ENCODE data around the gene CACNA2D3.

Gene CACNA2D3

DNA sequence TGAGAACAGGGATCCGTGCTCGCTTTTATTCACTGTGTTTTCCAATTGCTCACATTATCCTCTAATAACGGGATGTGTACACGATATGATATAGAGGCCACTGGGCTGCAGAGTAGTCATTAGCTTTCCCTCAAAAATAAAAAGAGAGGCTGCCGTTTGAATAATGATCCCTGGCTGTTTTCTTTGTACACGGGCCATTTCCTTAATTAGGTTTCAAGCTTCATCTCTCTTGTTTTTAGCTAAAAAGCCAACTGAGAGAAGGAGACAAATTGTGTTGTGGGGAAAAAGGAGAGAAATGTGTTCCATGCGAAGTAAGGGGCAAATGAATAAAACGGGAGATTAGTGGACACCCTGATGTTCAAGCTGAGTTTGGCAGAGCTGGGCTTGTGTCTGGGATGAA is 174.2 kb downstream of the CACNA2D3 start:
- DNase-seq, result no peak

DNA sequence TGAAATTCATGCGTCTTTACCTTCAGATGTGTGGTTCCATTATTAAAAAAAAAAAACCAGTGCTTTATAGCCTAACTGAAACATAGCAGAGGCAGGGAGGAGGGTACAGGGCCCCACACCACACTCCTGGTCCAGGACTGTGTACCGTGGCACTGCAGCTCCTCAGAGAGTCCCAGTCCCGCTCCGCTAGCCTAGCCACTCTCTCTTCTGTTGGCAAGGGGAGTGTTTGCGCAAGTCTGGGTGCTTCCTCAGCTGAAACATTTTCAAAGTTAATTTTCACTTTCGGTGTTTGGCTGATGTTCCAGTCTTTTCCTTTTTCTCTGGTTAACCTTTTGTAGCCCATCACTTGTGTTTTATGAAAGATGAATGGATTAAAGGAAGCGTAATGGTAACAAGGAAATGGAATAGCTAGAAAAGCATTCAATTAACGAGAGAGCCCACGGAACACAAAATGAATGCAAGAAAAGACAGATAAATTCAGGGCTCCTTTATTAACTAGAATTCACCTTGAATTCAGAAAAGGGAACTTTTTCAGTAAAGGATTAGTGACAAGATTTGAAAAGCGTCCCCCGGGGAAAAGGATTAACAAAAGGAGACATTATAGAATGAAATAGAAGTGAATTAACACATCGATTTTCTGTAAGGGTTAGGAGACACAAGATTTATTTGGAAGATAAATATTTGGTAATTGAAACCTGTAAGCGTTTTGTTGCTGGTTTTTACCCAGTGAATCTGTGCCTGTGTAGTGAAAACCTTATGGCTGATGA is 177.0 kb downstream of the CACNA2D3 start:
- DNase-seq, result no peak

DNA sequence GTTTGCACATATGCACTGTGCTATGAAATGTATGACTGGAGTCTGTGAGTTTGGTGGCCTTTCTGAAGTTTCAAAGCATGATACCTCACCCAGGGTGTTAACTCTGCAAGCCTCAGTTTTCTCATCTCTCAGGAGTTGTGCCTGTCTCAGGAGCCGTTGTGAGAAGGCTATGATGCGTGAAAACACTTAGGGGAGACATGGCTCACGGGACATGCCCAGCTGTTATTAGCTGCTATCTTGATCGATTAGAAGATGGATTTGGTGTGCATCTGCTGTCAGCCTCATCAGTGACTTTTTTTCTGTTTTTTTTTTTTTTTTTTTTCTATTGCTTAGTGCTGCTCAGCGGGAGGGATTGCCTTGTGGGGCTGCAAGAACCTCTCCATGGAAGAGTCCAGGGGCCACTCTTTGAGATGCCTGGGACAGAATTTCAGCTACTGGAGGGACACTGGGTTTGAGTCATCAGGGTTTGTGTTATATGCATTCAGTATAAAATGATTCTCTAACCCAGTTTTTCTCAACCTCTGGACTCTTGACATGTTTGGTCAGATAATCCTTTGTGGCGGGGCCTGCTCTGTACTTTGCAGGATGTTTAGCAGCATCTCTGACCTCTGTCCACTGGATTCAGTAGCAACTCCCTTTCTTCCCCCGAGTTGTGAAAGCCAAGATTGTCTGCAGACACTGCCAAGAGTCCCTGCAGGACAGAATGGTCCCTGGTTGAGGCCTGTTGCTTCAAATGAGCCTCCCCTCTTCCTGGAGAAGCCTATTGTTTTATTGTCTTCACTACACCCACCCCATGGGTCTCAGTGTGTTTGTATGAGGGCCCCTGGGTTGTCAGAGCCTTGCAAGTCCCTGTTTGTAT is 181.4 kb downstream of the CACNA2D3 start:
- no peak for DNase-seq

DNA sequence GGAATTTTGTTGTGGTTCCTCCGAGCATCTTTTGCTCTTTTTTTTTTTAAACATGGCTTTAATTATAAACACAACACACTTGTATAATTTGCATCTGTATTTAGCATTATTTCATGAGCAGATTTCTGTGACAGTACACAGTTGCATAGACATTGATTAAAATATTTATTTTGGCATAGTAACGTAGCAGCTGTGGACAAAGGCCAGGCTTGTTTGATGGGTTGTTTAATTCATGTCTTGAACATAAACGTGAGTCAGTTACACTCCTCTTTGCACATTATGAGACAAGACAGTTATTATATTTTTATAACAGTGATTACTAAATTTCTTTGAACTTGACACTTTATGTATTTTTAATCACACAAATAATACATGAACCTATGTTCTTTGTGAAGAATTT is 182.5 kb downstream of the CACNA2D3 start:
- no peak for DNase-seq

DNA sequence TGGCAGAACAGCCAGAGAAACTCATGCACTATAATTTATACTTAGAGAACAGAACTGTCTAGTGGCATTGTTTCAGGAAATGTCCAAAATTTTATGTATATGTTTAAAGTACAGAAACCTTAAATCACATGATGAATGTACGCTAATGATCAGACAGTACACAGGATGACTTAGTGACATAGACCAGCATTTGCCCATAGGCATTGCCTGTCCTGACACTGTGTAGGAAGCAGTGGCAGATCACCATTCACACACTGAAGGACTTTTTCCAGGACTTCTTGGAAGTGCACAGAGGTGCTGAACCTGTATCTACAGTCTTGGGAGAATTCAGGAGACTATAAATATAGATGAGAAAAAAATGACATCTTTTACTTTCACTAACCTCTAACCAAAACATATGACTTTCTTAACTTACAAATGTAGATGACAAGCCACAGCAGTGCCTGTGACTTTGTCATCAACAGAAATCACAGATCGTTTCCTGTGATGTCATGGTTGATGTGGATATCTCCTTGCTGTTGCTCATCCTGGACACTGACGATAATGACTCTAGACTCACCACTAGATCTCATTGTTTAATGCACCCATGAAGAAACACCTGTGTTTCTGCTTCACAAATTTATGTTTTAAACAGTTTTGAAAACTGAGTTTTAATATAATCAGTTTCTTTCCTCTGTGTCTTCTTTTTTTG is 183.2 kb downstream of the CACNA2D3 start:
- no peak for DNase-seq

DNA sequence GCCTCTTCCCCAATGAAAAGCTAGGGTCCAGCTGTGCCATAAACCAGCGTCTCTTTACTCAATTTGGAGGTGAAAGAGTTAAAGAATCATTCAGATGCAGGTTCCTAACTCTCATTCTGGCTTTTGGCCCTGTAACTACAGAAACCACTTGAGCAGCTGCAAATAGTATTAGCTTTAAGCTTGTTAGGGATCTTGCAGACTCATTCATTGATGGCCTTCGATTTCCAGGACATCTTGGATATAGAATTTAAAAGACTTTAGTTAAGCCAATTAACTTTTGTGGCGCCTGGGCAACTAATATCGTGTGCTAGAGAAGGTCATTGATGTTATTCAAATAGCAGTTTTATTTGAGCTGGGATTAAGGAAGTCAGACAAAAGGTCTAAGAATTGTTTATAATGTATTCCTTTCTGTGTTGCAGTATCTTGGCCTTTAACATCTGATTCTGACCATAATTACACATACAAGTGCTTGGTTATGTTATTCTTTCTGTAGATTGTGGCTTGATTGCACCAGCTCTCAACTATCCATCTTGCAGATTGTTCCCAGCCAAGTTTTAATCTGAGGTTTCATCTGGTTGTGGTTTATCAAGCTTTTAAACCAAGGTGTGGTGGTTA is 185.3 kb downstream of the CACNA2D3 start:
- no peak for DNase-seq

DNA sequence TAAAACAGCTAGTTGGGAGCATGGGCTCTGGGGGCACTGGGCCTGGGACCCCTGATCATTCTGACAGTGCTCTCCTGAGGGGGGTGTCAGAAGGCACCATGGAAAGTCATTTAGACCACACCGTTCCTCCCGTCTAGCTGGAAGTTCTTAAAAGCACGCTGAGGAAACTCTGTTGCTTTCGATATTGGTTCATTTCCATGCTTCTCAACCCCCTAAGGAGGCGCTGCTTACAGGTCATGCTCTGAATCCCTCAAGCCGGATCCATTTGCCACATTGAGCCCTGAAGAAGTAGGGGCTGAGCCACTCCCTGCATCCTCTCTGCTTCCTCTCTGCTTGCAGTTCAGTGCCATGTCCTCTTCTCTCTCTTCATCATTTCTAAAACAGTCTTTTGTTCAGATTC is 187.2 kb downstream of the CACNA2D3 start:
- no peak for DNase-seq

DNA sequence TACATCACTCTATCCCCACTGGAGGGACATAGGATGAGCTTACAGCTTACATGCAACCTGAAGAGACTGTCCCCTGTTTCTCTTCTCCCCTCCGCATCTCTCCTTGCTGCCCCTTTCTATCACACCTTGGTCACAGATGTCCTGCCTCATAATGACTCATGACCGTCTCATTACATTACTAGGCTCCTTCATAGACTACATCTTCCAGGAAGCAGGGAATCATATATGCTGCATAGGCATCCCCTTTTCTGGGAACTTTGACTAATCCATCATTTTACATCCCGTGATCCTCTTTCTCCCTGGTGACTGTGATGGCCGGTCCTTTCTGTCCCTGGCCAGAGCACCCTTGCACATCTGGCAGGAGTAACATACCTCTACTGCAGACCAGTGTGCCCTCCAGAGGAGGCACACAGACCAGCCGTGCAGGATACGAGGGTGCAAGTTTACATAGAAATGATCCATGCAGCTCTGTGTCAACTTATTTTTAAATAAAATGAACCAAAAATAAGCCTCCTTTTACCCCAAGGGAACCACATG is 188.9 kb downstream of the CACNA2D3 start:
- no peak for DNase-seq

DNA sequence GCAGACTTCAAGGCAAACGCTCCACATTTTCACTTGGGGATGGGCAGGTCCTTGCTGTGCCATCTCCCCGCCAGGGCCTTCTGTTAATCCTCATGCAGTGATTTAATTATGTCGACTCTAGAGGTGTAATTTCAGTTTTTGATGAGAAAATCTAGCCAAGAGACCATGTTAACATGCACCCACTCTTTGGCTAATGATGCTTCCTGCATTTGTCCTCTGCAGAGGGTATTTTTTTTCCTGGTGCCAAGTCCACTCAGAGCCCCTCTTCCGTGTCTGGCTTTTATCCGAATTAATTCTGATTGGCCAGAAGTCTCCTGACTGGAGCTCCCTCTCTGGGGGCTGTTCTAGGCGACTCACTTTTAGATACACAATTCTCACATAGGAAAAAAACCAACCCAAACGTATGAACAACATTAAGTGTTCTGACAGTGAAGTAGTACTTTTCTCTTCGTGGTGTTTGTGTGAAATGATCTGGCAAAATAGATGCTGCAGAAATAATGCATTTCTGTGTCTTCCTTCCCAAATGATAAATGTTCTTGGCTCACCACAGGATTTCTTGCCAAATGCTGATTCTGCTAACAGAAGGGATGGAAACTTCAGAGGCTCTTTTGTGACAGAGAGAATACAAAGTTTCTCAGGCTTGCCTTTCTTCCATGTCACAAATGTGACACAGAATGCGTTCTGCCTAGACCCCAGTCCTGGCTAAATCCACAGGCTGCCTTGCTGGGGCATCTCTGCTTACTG is 190.0 kb downstream of the CACNA2D3 start:
- DNase-seq, result no peak

DNA sequence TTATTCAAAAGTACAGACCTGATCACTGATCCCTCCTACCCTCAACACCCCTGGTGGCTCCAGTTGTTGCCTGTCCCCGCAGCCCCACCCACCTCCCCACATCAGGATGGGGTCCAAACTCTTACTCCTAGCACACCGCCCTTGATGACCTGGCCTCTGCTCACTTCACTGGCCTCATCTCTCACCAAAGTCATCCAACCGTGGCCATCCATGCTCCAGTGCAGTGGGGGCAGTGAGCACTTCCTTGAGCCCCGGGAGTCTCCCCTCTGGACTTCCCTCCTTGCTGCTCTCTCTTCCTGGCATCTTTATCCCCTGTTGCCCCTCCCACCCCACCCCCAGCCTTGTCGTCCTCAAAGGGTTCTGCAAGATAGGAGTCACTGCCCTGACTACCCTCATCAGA is 191.1 kb downstream of the CACNA2D3 start:
- no peak for DNase-seq

DNA sequence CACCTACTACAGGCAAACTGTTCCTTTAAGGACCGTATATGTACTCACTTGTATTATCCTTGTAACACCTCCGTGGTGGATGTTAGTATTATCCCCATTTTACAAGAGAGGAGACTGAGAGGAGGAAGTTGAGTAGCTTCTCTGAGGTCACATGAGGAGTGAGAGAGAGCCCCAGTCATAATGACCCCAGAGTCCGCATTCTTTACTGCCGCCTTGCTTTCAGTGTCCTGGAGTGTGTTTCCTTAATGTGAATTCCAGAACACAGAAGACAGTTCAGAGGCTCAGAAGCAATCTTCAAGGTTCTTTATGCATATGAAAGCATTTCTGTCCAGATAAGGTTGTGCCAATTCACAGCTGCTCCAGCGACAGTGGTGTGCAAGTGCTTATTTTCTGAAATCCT is 199.2 kb downstream of the CACNA2D3 start:
- DNase-seq, result no peak

DNA sequence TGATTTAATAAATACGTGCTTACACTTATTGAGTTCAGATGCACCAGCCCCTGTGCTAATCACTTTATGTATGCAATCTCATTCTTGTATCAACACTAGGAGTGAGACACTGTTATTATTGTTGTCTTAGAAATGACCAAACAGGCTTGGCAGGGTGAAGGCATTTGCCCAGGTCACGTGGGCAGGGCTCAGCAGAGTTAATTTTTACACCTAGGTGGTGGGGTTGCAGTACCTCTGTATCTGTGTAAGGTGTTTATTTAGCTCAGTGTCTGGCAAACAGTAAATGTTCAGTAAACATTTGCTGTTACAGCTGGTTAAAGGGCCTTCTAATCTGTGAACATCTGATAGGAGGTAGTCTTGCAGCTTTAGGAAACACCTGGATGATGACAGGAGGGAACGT is 200.0 kb downstream of the CACNA2D3 start:
- DNase-seq, result no peak

DNA sequence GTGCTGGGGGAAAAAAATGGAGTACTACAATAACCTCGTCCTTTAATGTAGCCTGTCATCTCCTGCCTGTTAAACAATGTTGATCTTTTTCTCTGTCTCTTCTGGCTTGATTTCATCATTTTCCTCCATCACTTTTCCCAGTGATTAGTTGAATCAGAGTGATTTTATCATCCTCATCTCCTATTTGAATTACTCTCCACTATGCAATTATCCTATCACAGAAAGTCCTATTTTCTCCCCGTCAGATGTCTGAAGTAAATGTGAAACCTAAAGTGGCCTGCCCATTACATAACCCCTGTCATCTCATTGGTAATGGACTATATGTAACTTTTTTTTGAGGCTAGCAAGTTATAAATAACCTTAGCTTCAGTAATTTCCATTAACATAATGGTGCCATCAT is 201.8 kb downstream of the CACNA2D3 start:
- DNase-seq, result no peak

DNA sequence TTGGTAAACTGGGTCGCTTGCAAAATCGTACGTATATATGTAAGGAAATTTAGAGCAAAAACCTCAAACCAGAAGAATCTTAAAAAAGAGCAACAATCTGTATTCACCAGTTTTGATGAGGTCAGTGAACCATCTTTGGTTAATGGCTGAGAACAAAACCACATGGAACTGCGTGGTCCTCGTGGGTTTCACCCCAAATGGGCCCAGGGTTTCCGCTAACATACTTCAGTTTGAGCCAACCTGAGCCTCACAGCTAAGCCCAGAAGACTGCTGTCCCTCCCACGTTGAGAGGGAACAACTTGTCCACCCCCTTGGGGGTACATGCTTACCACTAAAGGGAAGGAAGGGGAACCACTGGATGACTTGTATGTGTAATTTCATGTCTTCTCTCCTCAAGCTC is 204.6 kb downstream of the CACNA2D3 start:
- no peak for DNase-seq

DNA sequence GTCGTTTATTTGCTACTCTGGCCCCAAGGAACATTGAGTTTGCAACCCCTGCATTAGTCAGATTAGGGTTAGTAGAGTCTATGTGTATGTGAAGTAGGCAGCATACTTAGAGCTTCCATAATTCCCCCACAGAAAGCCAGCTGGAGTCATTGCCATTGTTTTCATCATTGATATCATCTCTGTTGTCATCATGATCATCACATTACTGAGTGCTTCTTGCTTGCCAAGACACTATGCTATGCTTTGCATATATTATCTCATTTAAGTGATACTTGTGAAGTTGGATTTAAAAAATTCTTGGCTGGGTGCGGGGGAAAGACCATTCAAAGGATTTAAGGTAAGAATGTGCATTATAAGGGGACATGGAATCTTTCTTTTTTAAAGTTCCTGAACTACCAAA is 209.0 kb downstream of the CACNA2D3 start:
- no peak for DNase-seq

DNA sequence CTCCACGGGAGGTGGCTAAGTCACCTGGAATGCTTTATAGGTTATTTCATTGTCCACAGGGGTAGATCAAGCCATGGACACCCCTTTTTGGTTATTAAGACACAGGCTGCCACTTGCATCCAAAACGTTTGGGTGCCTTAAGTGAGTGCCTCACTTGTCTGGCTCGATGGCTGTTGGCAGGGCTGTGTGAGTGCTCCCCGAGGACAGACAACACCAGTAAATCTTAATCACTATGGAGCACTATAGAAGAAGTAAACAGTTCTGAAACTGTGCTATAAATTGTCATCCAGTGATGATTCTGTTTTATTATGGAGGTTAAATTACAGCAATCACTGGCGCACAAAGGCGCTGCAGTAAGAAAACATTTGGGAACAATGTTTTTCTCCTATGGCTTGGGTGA is 215.5 kb downstream of the CACNA2D3 start:
- no peak for DNase-seq

DNA sequence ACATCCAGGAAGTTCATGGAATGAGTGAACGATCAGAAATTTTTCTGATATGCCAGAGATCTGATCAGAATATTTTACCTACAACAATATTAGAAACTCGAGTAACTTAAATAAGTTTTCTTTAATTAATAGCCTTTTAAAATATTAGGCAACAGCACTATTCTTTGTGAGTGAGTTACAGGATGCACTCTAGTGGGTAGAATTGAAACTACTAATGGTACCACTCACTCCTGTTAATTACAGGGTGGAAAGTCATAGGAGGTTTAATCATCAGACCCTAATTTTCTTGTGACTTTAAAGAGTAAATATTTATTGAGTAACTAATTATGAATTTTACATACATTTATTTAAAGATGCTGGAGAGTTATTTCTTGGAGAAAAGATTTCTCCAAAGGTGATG is 217.3 kb downstream of the CACNA2D3 start:
- no peak for DNase-seq

DNA sequence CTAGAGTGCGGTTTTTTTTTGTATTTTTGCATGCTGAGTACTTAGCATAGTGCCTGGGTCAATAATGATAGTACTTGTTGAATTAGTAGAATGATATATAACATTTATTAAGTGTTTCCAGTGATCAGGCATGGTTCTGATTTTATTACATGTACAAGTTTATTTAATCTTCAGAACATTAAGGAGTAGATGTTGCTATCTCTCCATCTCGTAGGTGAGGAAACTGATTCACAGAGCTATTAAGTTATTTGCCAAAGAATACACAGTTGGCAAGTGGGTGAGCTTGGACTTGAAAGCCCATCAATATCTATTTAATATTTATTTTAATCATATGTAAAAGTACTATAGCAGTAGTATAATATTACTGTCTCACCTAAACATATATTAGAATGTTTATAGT is 219.5 kb downstream of the CACNA2D3 start:
- DNase-seq, result no peak

DNA sequence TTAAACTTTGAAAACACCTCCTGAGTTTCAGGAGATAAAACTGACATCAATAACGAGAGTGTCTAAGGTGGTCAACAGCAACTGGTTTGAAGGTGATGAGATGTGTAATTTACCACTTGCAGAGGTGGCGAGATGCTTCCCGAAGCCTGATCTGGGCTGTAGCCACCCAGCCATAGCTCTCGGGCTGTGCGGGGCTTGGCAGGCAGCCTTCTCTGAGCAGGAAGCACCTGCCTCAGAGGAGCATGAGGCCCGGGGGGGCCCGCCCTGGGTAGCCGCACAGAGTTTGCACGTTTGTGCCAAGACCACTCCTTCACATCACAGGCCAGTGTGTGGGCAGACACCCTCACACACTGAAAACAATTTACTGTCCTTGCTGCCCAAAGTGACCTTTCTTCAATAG is 220.3 kb downstream of the CACNA2D3 start:
- no peak for DNase-seq

DNA sequence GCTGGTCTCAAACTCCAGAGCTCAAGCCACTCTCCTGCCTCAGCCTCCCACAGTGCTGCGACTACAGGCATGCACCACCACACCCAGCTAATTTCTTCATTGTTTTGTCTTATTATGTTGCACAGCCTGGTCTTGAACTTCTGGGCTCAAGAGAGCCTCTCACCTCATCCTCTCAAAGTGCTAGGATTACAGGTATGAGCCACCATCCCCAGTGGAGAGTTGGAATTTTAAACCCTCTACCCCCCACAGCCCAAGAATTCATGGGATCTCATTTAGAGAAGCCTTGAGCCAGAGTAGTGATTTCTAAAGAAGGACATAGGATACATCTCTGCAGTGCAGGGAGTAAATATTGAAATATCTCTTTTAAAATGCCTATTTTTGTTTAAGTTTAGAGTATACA is 221.1 kb downstream of the CACNA2D3 start:
- no peak for DNase-seq

DNA sequence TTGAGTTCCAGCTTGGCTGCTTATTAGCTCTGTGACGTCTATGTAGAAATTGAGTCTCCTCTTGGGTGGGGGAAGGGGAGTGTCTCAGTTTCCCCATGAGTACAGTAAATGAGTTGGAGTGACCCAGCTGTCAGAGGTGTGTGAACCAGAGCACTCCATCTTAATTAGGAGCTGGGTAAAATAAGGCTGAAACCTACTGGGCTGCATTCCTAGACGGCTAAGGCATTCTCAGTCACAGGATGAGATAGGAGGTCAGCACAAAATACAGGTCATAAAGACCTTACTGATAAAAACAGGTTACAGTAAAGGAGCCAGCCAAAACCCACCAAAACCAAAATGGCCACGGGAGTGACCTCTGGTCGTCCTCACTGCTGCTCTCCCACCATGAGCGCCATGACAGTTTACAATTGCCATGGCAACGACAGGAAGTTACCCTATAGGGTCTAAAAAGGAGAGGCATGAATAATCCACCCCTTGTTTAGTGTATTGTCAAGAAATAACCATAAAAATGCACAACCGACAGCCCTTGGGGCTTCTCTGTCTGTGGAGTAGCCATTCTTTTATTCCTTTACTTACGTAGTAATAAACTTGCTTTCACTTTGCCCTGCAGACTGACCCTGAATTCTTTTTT is 222.4 kb downstream of the CACNA2D3 start:
- DNase-seq, result no peak

DNA sequence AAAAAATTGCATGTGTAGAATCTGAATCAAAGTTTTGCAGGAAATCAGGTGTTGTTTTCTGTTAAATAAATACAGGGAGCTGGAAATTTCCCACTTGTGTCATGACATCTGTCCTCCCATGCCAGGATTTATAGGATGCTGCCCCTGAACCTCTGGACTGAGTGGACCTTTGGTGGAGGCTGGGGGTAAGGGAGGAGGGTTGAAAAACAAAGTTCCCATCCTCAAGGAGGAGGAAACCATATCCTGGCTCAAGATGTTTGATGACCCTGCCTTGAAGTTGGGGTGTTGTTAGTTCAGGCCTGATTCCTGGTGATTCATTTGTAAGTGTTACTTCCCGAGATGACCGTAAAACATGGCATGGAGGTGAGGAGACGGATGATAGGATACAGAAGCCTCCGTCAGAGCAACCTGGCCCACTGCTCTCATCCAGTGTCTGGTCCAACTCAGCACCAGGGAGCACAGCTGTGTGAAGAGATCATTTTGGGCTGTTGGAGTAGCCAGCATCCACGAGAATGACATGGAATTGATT is 223.6 kb downstream of the CACNA2D3 start:
- DNase-seq, result no peak

All from GF-D8 (cell line).